Sigmoid colon (tissue), 4 donors: Measurements from ENCODE around the gene SCAPER.

Experiments
- EP300 ChIP-seq, 4 donors: sonication (generic); formaldehyde crosslinking; IDR thresholded peaks; one replicate each; pipeline ENCODE4 v1.6.1; 2017; ENCODE audit warnings: antibody characterized with exemption in 4 of 4
- TF ChIP-seq, protein P1 (sequence below), 4 experiments: fragments of 450-650 bp in 3 of 4; fragments of 200-600 bp in 1 of 4; IDR thresholded peaks; one replicate each; pipeline ENCODE4 v1.5.1; 2016 to 2019; ENCODE audit warnings: antibody characterized with exemption in 4 of 4, mild to moderate bottlenecking in 3 of 4, moderate library complexity in 2 of 4

DNA sequence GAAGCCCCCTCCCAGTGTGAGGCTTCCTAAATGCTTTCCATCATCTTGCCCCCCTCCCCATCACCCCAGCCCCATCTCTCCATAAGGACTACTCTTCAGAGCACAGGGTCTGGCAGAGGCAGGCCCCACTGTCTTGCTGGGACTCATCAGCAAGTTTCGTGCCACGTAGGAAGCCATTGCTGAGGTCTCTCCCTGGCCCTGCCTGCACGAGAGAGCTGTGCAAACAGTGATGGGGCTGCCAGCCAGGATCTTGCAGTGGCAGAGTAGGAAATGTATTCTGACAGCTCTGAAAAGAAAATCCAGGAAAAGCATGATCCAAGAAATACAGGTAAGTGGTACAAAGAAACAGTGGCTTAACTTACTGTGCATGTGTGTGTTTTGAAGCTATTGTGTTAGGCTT lies 546.0 kb downstream of the SCAPER start:
- TF ChIP-seq, protein P1, sequence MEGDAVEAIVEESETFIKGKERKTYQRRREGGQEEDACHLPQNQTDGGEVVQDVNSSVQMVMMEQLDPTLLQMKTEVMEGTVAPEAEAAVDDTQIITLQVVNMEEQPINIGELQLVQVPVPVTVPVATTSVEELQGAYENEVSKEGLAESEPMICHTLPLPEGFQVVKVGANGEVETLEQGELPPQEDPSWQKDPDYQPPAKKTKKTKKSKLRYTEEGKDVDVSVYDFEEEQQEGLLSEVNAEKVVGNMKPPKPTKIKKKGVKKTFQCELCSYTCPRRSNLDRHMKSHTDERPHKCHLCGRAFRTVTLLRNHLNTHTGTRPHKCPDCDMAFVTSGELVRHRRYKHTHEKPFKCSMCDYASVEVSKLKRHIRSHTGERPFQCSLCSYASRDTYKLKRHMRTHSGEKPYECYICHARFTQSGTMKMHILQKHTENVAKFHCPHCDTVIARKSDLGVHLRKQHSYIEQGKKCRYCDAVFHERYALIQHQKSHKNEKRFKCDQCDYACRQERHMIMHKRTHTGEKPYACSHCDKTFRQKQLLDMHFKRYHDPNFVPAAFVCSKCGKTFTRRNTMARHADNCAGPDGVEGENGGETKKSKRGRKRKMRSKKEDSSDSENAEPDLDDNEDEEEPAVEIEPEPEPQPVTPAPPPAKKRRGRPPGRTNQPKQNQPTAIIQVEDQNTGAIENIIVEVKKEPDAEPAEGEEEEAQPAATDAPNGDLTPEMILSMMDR (IDR thresholded peaks at IDR 0.05): no peak
- no peak for TF ChIP-seq EP300 (IDR thresholded peaks at IDR 0.05)
